GM12878 (cell line): ENCODE measurements around the gene ADIG. TPM values are rescaled to one million over a fixed set of nuclear protein-coding genes. Genes with fewer than 3 reads are reported as not detected.

Experiments used
- ATAC-seq: fragments of 200-7000 bp; cut with Tn5 transposase; 3 replicates; pipeline ENCODE4 v1.9.1; 2020; ENCODE audit warnings: mild to moderate bottlenecking, moderate library complexity
- BruUV-seq: library from RNA; stranded (reverse); fragments of 400-500 nt; replicated peaks from 2 replicates; lab custom pipeline; 2021; lab: Mats Ljungman, UMichigan
- CTCF ChIA-PET: fragments of 300-600 bp; sonication (Branson Sonifier 250); formaldehyde crosslinking; extraction: SDS; loops from one replicate; lab custom pipeline; 2021; ENCODE audit warnings: inconsistent platforms; lab: Yijun Ruan, JAX
- POLR2A ChIA-PET: fragments of 350-600 bp; formaldehyde crosslinking; extraction: SDS; loops from one replicate; lab custom pipeline; 2021; ENCODE audit warnings: inconsistent platforms; lab: Charles Lee
- RAD21 ChIA-PET: fragments of 300-600 bp; sonication (Branson Sonifier 250); formaldehyde crosslinking; loops from one replicate; lab custom pipeline; 2023; ENCODE audit warnings: antibody characterized with exemption; ENCODE audit not compliant: unreplicated experiment; lab: Charles Lee
- SMC1A ChIA-PET: fragments of 300-600 bp; sonication (Branson Sonifier 250); formaldehyde crosslinking; loops from one replicate; lab custom pipeline; 2023; ENCODE audit not compliant: unreplicated experiment, uncharacterized antibody; lab: Charles Lee
- DNase-seq: peaks from one replicate; pipeline ENCODE4 v3.0.0-alpha.2; 2011; ENCODE audit warnings: low read depth, low spot score
- FAIRE-seq: peaks from 3 replicates; lab custom pipeline; 2011; peaks lifted over from hg19 to GRCh38; lab: Jason Lieb, UNC
- H2AFZ ChIP-seq: 2 replicates; pipeline ENCODE4 v1.6.0; 2011; ENCODE audit warnings: low read depth, low read length, control low read depth; ENCODE audit not compliant: control insufficient read depth
- H3K27ac ChIP-seq: 2 replicates; pipeline ENCODE4 v1.5.1; 2011; ENCODE audit warnings: control low read depth; ENCODE audit not compliant: control insufficient read depth, insufficient read depth
- H3K27me3 ChIP-seq, 2 experiments: replicated peaks in 1 of 2; 2 replicates each; pipeline versions ENCODE4 v1.6.0 to v1.6.1; 2011; ENCODE audit warnings: low read length in 1 of 2; ENCODE audit not compliant: control insufficient read depth in 2 of 2, insufficient read depth in 2 of 2
- H3K36me3 ChIP-seq, 2 experiments: 2 replicates each; pipeline ENCODE4 v1.5.1; 2011; ENCODE audit warnings: low read length in 1 of 2; ENCODE audit not compliant: control insufficient read depth in 2 of 2, insufficient read depth in 2 of 2
- H3K4me1 ChIP-seq: 2 replicates; pipeline ENCODE4 v1.6.1; 2011; ENCODE audit warnings: mild to moderate bottlenecking, low read length, moderate library complexity, mixed read lengths; ENCODE audit not compliant: control insufficient read depth, insufficient read depth
- H3K4me2 ChIP-seq: 2 replicates; pipeline ENCODE4 v1.6.0; 2011; ENCODE audit warnings: control low read depth; ENCODE audit not compliant: control insufficient read depth, insufficient read depth
- H3K4me3 ChIP-seq: fragments of 200-600 bp; sonication (generic); 2 replicates; pipeline ENCODE4 v1.5.1; 2016
- H3K79me2 ChIP-seq: 2 replicates; pipeline ENCODE4 v1.6.0; 2011; ENCODE audit warnings: low read length; ENCODE audit not compliant: control insufficient read depth, insufficient read depth
- H3K9ac ChIP-seq: 2 replicates; pipeline ENCODE4 v1.8.0; 2011; ENCODE audit warnings: low read length, control low read depth, mixed read lengths; ENCODE audit not compliant: control insufficient read depth, insufficient read depth
- H3K9me3 ChIP-seq: replicated peaks from 3 replicates; pipeline ENCODE4 v1.5.1; 2011; ENCODE audit warnings: mild to moderate bottlenecking, low read length; ENCODE audit not compliant: control insufficient read depth, insufficient read depth
- H4K20me1 ChIP-seq: 2 replicates; pipeline ENCODE4 v1.6.0; 2011; ENCODE audit not compliant: control insufficient read depth, insufficient read depth
- CBX3 ChIP-seq: fragments of 200-600 bp; sonication (generic); IDR thresholded peaks from 2 replicates; pipeline ENCODE4 v1.6.1; 2016; ENCODE audit warnings: low read depth, borderline replicate concordance
- CBX5 ChIP-seq: sonication (generic); IDR thresholded peaks from 2 replicates; pipeline ENCODE4 v1.6.1; 2016; ENCODE audit warnings: low read depth, moderate library complexity, mild to moderate bottlenecking, inconsistent platforms
- CHD1 ChIP-seq: IDR thresholded peaks from 2 replicates; pipeline ENCODE4 v1.6.1; 2012; ENCODE audit warnings: low read depth, low read length, improper control_type of control experiment
- HCFC1 ChIP-seq: fragments of 150-350 bp; IDR thresholded peaks from 2 replicates; pipeline ENCODE4 v1.6.1; 2014; ENCODE audit warnings: low read length
- IRF4 ChIP-seq: IDR thresholded peaks from 2 replicates; pipeline ENCODE4 v1.6.1; 2011; ENCODE audit warnings: low read depth, low read length
- KDM1A ChIP-seq: fragments of 200-600 bp; sonication (generic); IDR thresholded peaks from 2 replicates; pipeline ENCODE4 v1.6.1; 2016; ENCODE audit warnings: borderline replicate concordance
- KLF5 ChIP-seq: fragments of 450-650 bp; IDR thresholded peaks from 2 replicates; pipeline ENCODE4 v1.6.1; 2014; ENCODE audit warnings: mild to moderate bottlenecking; ENCODE audit not compliant: partially characterized antibody
- MYB ChIP-seq: fragments of 150-350 bp; IDR thresholded peaks from 2 replicates; pipeline ENCODE4 v1.6.1; 2014; ENCODE audit warnings: mild to moderate bottlenecking, low read depth, low read length, borderline replicate concordance
- PAX5 ChIP-seq: IDR thresholded peaks from 2 replicates; pipeline ENCODE4 v1.6.1; 2011; ENCODE audit warnings: low read depth, low read length, borderline replicate concordance
- POU2F2 ChIP-seq: IDR thresholded peaks from 3 replicates; pipeline ENCODE4 v1.6.1; 2011; ENCODE audit warnings: low read depth, mild to moderate bottlenecking, low read length, borderline replicate concordance
- PRDM15 ChIP-seq: fragments of 450-650 bp; formaldehyde crosslinking; IDR thresholded peaks from 2 replicates; pipeline ENCODE4 v1.4.0; 2020; ENCODE audit warnings: mild to moderate bottlenecking, moderate library complexity
- SIN3A ChIP-seq: IDR thresholded peaks from 2 replicates; pipeline ENCODE4 v1.6.1; 2012; ENCODE audit warnings: low read depth, low read length, improper control_type of control experiment
- SRF ChIP-seq, 2 experiments: IDR thresholded peaks; 2 replicates each; pipeline ENCODE4 v1.6.1; 2011; ENCODE audit warnings: low read depth in 2 of 2, low read length in 2 of 2, mild to moderate bottlenecking in 1 of 2, moderate library complexity in 1 of 2
- STAT1 ChIP-seq: fragments of 450-650 bp; conservative IDR thresholded peaks from 2 replicates; pipeline ENCODE4 v1.6.1; 2014; ENCODE audit warnings: antibody characterized with exemption, mild to moderate bottlenecking
- TCF3 ChIP-seq: IDR thresholded peaks from 2 replicates; pipeline ENCODE4 v1.6.1; 2012; ENCODE audit warnings: low read depth, mild to moderate bottlenecking, low read length, borderline replicate concordance; ENCODE audit not compliant: insufficient read depth
- WRNIP1 ChIP-seq: IDR thresholded peaks from 2 replicates; pipeline ENCODE4 v1.6.1; 2011; ENCODE audit warnings: low read depth, low read length, improper control_type of control experiment, borderline replicate concordance
- ZNF24 ChIP-seq: fragments of 450-650 bp; IDR thresholded peaks from 2 replicates; pipeline ENCODE4 v1.6.1; 2017; ENCODE audit warnings: antibody characterized with exemption, mild to moderate bottlenecking
- WGBS: methylation state at CpG from one replicate; pipeline ENCODE4 v1.1.6; 2016; ENCODE audit warnings: low lambda C conversion rate; ENCODE audit not compliant: insufficient replicate concordance, insufficient coverage; ENCODE audit errors: missing lambda C conversion rate; 5-methylcytosine and 5-hydroxymethylcytosine counted together
- in situ Hi-C: fragments of 300-500 bp; cut with MboI; formaldehyde crosslinking; loops from 9 replicates; pipeline ENCODE4 v1.14.3; 2018; ENCODE audit warnings: mixed read lengths
- intact Hi-C: fragments of 100-400 bp; cut with micrococcal nuclease; formaldehyde crosslinking; loops from one replicate; pipeline ENCODE4 v1.14.2; 2022; ENCODE audit not compliant: unreplicated experiment
- polyA plus RNA-seq, 11 experiments: library from polyadenylated mRNA; depleted of rRNA in 4 of 11; unstranded in 6 of 11; stranded (reverse) in 5 of 11; fragments of >200 nt; fragmentation: Nextera tagmentation in 4 of 11; fragmentation: Illumina TruSeq in 1 of 11; extraction: Ambion mirVana in 4 of 11; extraction: Trizol in 1 of 11; gene quantifications; 1 replicate in 1 of 11; 2 replicates in 10 of 11; pipeline versions ENCODE4 v1.2.1 to v1.2.3, GENCODE V29; 2011 to 2016; ENCODE audit warnings: inconsistent platforms in 2 of 11, missing spikeins in 2 of 11, low read depth in 1 of 11
- total RNA-seq, 4 experiments: library from RNA; depleted of rRNA in 3 of 4; stranded (reverse); fragments of >200 nt in 3 of 4; fragmentation: Illumina TruSeq in 1 of 4; extraction: Trizol in 1 of 4; gene quantifications; 2 replicates each; pipeline versions ENCODE4 v1.2.1 to v1.2.3, GENCODE V29; 2013 to 2021
- TF ChIP-seq, protein P1 (sequence below): IDR thresholded peaks from 2 replicates; pipeline ENCODE4 v1.6.1; 2011; ENCODE audit warnings: borderline replicate concordance, low read depth, mild to moderate bottlenecking, moderate library complexity, low read length; ENCODE audit not compliant: insufficient read depth, poor library complexity, severe bottlenecking

ADIG gene
- total and polyA plus RNA-seq, 10 of the 15 experiments (the other 5 are each of a cell fraction or from before 2014, with no cell fraction given), result not detected

GRCh38 chr20:38604873-38605303 is 23.9 kb downstream of the ADIG start:
- Histone ChIP-seq H3K9me3 (no peaks in the 10 kb centered on the region), H3K4me1 (no peaks in the 10 kb centered on the region), H3K36me3 (no peaks in the 10 kb centered on the region), H2AFZ (no peak overlapping the region), H3K4me2 (no peak overlapping the region), H3K4me3 (no peak overlapping the region), H3K27me3 (peaks cover 4 to 9% of the 10 kb centered on the region in 2 experiments), H4K20me1 (no peaks in the 10 kb centered on the region), H3K9ac (no peak overlapping the region), H3K27ac (no peak overlapping the region), H3K79me2 (no peaks in the 10 kb centered on the region)
- in situ Hi-C loops, result no loop called here
- ChIA-PET RAD21 (interaction anchor here (0.9 kb wide), 1 partner anchor 29 kb away, joined by 3 read pairs; no protein-coding TSS in a partner anchor), SMC1A (no interaction called here), POLR2A (no interaction called here), CTCF (no interaction called here)
- FAIRE-seq, result no peak
- no peak for DNase-seq
- WGBS, result 66% methylated on average over 4 of the region's 4 CpGs
- intact Hi-C loops, result no loop called here
- no peak for ATAC-seq
- no TSS peak for BruUV-seq
- TF ChIP-seq KDM1A (no peak), PRDM15 (CRISPR knock-in tag) (no peak), ZNF24 (no peak), WRNIP1 (no peak), PAX5 (no peak), HCFC1 (no peak), CBX3 (no peak), STAT1 (no peak), CHD1 (no peak), POU2F2 (no peak), CBX5 (no peak), SRF (IDR thresholded peaks at IDR 0.05; ENCODE audit: low read depth in 2 of 2, low read length in 2 of 2) (no peak), TCF3 (no peak), IRF4 (no peak), MYB (no peak), KLF5 (no peak), SIN3A (no peak)
- TF ChIP-seq, protein P1, sequence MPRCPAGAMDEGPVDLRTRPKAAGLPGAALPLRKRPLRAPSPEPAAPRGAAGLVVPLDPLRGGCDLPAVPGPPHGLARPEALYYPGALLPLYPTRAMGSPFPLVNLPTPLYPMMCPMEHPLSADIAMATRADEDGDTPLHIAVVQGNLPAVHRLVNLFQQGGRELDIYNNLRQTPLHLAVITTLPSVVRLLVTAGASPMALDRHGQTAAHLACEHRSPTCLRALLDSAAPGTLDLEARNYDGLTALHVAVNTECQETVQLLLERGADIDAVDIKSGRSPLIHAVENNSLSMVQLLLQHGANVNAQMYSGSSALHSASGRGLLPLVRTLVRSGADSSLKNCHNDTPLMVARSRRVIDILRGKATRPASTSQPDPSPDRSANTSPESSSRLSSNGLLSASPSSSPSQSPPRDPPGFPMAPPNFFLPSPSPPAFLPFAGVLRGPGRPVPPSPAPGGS, result no peak
